ENCODE measurements around the gene AUTS2. TPM values are rescaled to one million over a fixed set of nuclear protein-coding genes. Genes with fewer than 3 reads are reported as not detected.

Gene AUTS2
- total RNA-seq, 6 donors from 2014 or later: 38.9 to 151 (median 55.8) TPM

DNA sequence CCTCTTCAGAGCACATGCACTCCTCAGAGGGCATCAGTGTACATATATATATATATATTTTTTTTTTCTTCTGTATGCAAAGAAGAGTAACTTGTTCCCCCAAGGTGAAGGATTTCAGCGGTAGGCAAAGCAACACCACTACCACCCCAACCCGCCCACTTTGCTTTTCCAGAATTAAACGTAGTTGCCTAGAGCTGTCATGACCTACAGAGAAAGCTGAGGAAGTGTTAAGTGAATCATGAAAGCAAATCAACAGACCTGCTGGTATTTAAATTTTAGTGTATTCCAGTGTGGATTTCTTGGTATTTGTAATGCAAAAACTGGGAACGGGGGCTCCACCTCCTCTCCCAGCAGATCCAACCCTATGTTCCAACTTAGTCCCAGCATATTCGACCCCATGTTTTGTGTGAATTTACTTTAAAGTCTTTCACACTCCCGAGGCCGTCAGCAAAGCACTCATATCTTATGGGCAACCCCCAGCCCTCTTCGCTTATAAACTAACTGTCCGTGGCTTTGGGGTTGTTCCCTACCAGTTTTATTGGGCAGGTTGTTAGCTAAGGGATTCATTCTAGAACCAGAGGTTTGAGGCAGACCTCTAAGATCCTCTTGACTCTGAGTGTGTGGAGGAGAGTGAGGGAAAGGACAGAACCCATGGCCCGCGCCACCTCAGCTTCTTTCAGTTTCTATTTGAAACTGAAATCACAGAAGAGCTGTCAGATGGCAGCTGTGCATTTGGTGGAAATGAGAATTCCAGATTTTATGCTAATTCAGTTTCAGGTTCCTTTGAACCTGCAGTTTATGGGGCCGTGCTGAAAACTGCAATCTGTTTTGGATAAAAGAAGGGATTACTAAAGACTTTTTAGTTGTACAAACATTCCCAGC lies 1083.4 kb downstream of the AUTS2 start:
- no peak for ATAC-seq (ENCODE audit: low FRiP score in 2 of 2)
- no peaks in the 10 kb centered on the region for H3K27me3 ChIP-seq

GRCh38 chr7:70684173-70684572 lies 1085.9 kb downstream of the AUTS2 start:
- H3K27ac ChIP-seq: no peak overlapping the region
- DNase-seq (peak in 1 of 2 donors; percentile 37), ATAC-seq (ENCODE audit: low FRiP score in 2 of 2) (peak in 1 of 2 donors; percentile 49)
- H3K36me3 ChIP-seq: no peaks in the 10 kb centered on the region
- no peaks in the 10 kb centered on the region for H3K4me1 ChIP-seq
- H3K9me3 ChIP-seq: no peaks in the 10 kb centered on the region
- no peak overlapping the region for H3K4me3 ChIP-seq
- no peaks in the 10 kb centered on the region for H3K27me3 ChIP-seq
- 94 to 96% methylated on average over 8 of the region's 8 CpGs for WGBS, 2 donors
- TF ChIP-seq EP300 (IDR thresholded peaks at IDR 0.05) (no peak), POLR2AphosphoS5 (IDR thresholded peaks at IDR 0.05) (no peak), CTCF (IDR thresholded peaks at IDR 0.05) (no peak), POLR2A (IDR thresholded peaks at IDR 0.05) (no peak)

More for the DNA sequence above, 1083.4 kb downstream of the AUTS2 start:
- no peaks in the 10 kb centered on the region for H3K4me1 ChIP-seq
- H3K9me3 ChIP-seq: no peaks in the 10 kb centered on the region
- peak overlapping the region in 2 of 4 donors; percentile 9 to 19 for H3K4me3 ChIP-seq
- WGBS, 2 donors: 69 to 74% methylated on average over 12 of the region's 12 CpGs
- peak overlapping the region in 2 of 4 donors; percentile 34 to 36 for H3K27ac ChIP-seq
- TF ChIP-seq POLR2A (IDR thresholded peaks at IDR 0.05) (no peak), POLR2AphosphoS5 (IDR thresholded peaks at IDR 0.05) (no peak), EP300 (IDR thresholded peaks at IDR 0.05) (no peak), CTCF (IDR thresholded peaks at IDR 0.05) (no peak)
- H3K36me3 ChIP-seq: no peaks in the 10 kb centered on the region
- no peak for DNase-seq

DNA sequence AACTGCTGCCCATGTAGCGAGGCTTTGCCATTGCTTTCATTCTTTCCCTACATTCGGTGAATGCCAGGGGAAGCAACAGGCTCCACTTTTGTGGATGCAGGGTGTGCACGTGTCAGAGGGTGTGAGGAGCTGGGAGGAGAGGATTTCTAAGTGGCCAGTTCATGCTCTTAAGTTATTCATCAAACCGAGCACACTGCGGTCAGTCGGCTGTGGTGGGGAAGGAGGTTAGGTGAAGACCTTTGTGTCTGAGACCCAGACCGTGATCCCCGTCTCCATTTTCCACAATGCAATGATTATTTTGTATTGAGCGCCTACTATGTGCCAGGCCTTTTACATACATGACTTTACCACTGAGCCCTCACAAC lies 1095.0 kb downstream of the AUTS2 start:
- Histone ChIP-seq H3K4me3 (peak overlapping the region in 3 of 4 donors; percentile 62 to 87 (median 87)), H3K27ac (peak overlapping the region; percentile 74 to 89 (median 83)), H3K4me1 (peaks cover 4 to 35% (median 8%) of the 10 kb centered on the region in 4 donors), H3K36me3 (no peaks in the 10 kb centered on the region), H3K9me3 (no peaks in the 10 kb centered on the region), H3K27me3 (peaks cover 0 to 16% (median 0%) of the 10 kb centered on the region in 4 donors)
- WGBS, 2 donors: 26 to 42% methylated on average over 8 to 9 of the region's 9 CpGs
- TF ChIP-seq POLR2AphosphoS5 (IDR thresholded peaks at IDR 0.05) (no peak), POLR2A (IDR thresholded peaks at IDR 0.05) (no peak), EP300 (IDR thresholded peaks at IDR 0.05) (no peak), CTCF (IDR thresholded peaks at IDR 0.05) (no peak)
- DNase-seq (peak in 1 of 2 donors; percentile 53), ATAC-seq (ENCODE audit: low FRiP score in 2 of 2) (peak; percentile 46 to 74)

GRCh38 chr7:70693686-70694433 lies 1095.6 kb downstream of the AUTS2 start:
- Histone ChIP-seq H3K4me1 (peaks cover 4 to 35% (median 8%) of the 10 kb centered on the region in 4 donors), H3K27ac (peak overlapping the region; percentile 74 to 89 (median 83)), H3K9me3 (no peaks in the 10 kb centered on the region), H3K4me3 (peak overlapping the region; percentile 52 to 87 (median 74)), H3K27me3 (peaks cover 0 to 16% (median 0%) of the 10 kb centered on the region in 4 donors), H3K36me3 (no peaks in the 10 kb centered on the region)
- WGBS, 2 donors: 1% methylated on average over 24 of the region's 101 CpGs; no CpG with 5 or more reads in 1 of the 2 donors
- TF ChIP-seq POLR2AphosphoS5 (IDR thresholded peaks at IDR 0.05) (peak in 1 of 2 donors; percentile 72), CTCF (IDR thresholded peaks at IDR 0.05) (peak in 5 of 6 experiments; percentile 20 to 54 (median 37)), EP300 (IDR thresholded peaks at IDR 0.05) (no peak), POLR2A (IDR thresholded peaks at IDR 0.05) (peak in 2 of 4 donors; percentile 67 to 88)
- DNase-seq: peak; percentile 71 to 95
- peak; percentile 82 to 89 for ATAC-seq (ENCODE audit: low FRiP score in 2 of 2)
